K562 (cell line): ENCODE data around the gene CCNT1. TPM values are rescaled to one million over a fixed set of nuclear protein-coding genes. Genes with fewer than 3 reads are reported as not detected.

Source experiments
- E2F3 ChIP-seq: fragments of 250-450 bp; sonication (Bioruptor Pico); IDR thresholded peaks from 2 replicates; pipeline ENCODE4 v1.4.0; 2020; ENCODE audit warnings: mild to moderate bottlenecking
- ESRRB ChIP-seq: fragments of 250-450 bp; sonication (Bioruptor Pico); IDR thresholded peaks from 2 replicates; pipeline ENCODE4 v1.5.0; 2020; ENCODE audit warnings: mild to moderate bottlenecking, moderate library complexity, borderline replicate concordance
- FOXM1 ChIP-seq, 2 experiments: fragments of 450-650 bp in 1 of 2; sonication (generic) in 1 of 2; formaldehyde crosslinking in 1 of 2; IDR thresholded peaks; 2 replicates each; pipeline versions ENCODE4 v1.6.1 to v1.9.0; 2017 to 2022; ENCODE audit warnings: low read depth in 2 of 2, mild to moderate bottlenecking in 2 of 2, missing genetic modification reagents in 1 of 2, moderate library complexity in 1 of 2
- JUNB ChIP-seq: fragments of 450-650 bp; formaldehyde crosslinking; conservative IDR thresholded peaks from 2 replicates; pipeline ENCODE4 v1.4.0; 2020; ENCODE audit warnings: mild to moderate bottlenecking
- RBBP5 ChIP-seq: fragments of 200-600 bp; sonication (generic); IDR thresholded peaks from 2 replicates; pipeline ENCODE4 v1.6.1; 2012; ENCODE audit warnings: borderline replicate concordance, mild to moderate bottlenecking, low read length, control low read depth, inconsistent platforms; ENCODE audit not compliant: insufficient read depth, poor library complexity, severe bottlenecking
- SNAPC5 ChIP-seq: fragments of 250-450 bp; sonication (Bioruptor Pico); IDR thresholded peaks from 2 replicates; pipeline ENCODE4 v1.8.0; 2021; ENCODE audit warnings: moderate library complexity, mild to moderate bottlenecking, inconsistent platforms
- THAP12 ChIP-seq: fragments of 250-450 bp; sonication (Bioruptor Pico); IDR thresholded peaks from 2 replicates; pipeline ENCODE4 v1.9.0; 2021; ENCODE audit warnings: mild to moderate bottlenecking, inconsistent platforms
- TSC22D4 ChIP-seq: fragments of 450-650 bp; IDR thresholded peaks from 2 replicates; pipeline ENCODE4 v1.6.1; 2016; ENCODE audit warnings: missing genetic modification characterization, missing biosample characterization, control low read depth
- ZC3H8 ChIP-seq: fragments of 450-650 bp; IDR thresholded peaks from 2 replicates; pipeline ENCODE4 v1.6.1; 2017
- polyA plus RNA-seq, 8 experiments: library from polyadenylated mRNA; depleted of rRNA in 4 of 8; stranded (reverse) in 5 of 8; unstranded in 3 of 8; fragments of >200 nt; fragmentation: Nextera tagmentation in 2 of 8; fragmentation: Illumina TruSeq in 1 of 8; extraction: Ambion mirVana in 2 of 8; extraction: Trizol in 1 of 8; gene quantifications; 2 replicates each; pipeline versions ENCODE4 v1.2.1 to v1.2.3, GENCODE V29; 2011 to 2014; ENCODE audit warnings: inconsistent platforms in 1 of 8, missing spikeins in 1 of 8
- total RNA-seq, 7 experiments: library from RNA; depleted of rRNA in 6 of 7; stranded (reverse); fragments of >200 nt in 6 of 7; fragmentation: Illumina TruSeq in 2 of 7; extraction: Trizol in 2 of 7; gene quantifications; 2 replicates each; pipeline versions ENCODE4 v1.2.1 to v1.2.3, GENCODE V29; 2011 to 2021; ENCODE audit warnings: low replicate concordance in 1 of 7
- TF ChIP-seq, protein P1 (sequence below), 2 experiments: fragments of 450-650 bp in 1 of 2; sonication (generic) in 1 of 2; formaldehyde crosslinking; conservative IDR thresholded peaks; 2 replicates each; pipeline versions ENCODE4 v1.4.0 to v1.8.1; 2020 to 2022; ENCODE audit warnings: mild to moderate bottlenecking in 1 of 2, missing genetic modification reagents in 1 of 2
- TF ChIP-seq, protein P2 (sequence below): sonication (generic); formaldehyde crosslinking; IDR thresholded peaks from 2 replicates; pipeline ENCODE4 v1.8.0; 2023; ENCODE audit warnings: missing genetic modification reagents, mild to moderate bottlenecking, borderline replicate concordance
- TF ChIP-seq, protein P3 (sequence below), 3 experiments: fragments of 200-800 bp in 1 of 3; fragments of 250-450 bp in 1 of 3; fragments of 450-650 bp in 1 of 3; sonication (Bioruptor Pico) in 1 of 3; sonication (Bioruptor generic) in 1 of 3; formaldehyde crosslinking in 1 of 3; IDR thresholded peaks; 2 replicates each; pipeline versions ENCODE4 v1.6.1 to v1.8.0; 2016 to 2022; ENCODE audit warnings: mild to moderate bottlenecking in 2 of 3, missing genetic modification characterization in 2 of 3, missing compliant biosample characterization in 1 of 3, moderate library complexity in 1 of 3

Gene CCNT1
- total and polyA plus RNA-seq, 9 of the 15 experiments (the other 6 are each of a cell fraction or from before 2014, with no cell fraction given): 9.7 to 52.4 (median 33.4) TPM

DNA sequence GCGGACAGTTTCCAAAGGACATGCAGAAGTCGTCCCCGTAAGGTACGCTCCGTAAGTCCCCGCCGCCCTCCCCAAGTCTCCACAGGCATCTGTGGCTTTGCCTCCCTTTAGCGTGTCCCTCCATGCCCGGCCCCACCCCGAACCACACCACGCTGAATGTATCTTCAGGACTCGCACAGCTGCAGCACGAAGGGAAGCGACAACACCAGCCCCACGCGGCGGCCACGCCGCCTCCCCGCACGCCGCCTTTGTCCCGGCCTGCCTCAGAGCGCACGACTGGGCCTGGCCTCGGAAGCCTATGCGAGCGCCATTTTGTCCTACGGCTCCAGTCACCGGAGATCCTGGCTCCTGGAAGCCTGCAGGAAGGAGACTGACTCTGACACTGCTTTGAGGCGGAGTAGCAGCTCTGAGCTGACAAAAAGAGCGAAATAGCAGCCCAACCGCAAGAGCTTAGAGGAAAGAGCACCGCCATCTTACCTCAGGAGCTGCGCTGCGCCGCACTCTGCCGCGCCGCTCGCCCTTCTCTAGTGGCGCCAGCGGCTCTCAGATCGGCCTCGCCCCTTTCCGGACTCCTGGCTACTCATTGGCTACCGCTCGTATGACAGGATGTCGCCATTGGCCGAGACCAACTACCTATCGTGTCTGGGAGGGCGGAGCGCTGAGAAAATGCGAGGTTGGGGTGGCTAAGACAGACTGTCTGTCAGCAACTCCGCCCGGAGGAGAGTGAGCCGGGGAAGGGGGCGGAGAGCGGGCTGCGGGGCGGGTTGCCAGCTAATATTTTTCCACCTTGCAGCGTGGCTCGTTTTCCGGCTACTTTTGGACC lies 34.6 kb downstream of the CCNT1 start, which contains the start of gene KANSL2 (continued):
- TF ChIP-seq, protein P1, sequence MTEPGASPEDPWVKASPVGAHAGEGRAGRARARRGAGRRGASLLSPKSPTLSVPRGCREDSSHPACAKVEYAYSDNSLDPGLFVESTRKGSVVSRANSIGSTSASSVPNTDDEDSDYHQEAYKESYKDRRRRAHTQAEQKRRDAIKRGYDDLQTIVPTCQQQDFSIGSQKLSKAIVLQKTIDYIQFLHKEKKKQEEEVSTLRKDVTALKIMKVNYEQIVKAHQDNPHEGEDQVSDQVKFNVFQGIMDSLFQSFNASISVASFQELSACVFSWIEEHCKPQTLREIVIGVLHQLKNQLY (CRISPR knock-in tag; conservative IDR thresholded peaks at IDR 0.05): peak in 1 of 2 experiments; percentile 84; a peak in 1 of 4 replicates
- TF ChIP-seq, protein P2, sequence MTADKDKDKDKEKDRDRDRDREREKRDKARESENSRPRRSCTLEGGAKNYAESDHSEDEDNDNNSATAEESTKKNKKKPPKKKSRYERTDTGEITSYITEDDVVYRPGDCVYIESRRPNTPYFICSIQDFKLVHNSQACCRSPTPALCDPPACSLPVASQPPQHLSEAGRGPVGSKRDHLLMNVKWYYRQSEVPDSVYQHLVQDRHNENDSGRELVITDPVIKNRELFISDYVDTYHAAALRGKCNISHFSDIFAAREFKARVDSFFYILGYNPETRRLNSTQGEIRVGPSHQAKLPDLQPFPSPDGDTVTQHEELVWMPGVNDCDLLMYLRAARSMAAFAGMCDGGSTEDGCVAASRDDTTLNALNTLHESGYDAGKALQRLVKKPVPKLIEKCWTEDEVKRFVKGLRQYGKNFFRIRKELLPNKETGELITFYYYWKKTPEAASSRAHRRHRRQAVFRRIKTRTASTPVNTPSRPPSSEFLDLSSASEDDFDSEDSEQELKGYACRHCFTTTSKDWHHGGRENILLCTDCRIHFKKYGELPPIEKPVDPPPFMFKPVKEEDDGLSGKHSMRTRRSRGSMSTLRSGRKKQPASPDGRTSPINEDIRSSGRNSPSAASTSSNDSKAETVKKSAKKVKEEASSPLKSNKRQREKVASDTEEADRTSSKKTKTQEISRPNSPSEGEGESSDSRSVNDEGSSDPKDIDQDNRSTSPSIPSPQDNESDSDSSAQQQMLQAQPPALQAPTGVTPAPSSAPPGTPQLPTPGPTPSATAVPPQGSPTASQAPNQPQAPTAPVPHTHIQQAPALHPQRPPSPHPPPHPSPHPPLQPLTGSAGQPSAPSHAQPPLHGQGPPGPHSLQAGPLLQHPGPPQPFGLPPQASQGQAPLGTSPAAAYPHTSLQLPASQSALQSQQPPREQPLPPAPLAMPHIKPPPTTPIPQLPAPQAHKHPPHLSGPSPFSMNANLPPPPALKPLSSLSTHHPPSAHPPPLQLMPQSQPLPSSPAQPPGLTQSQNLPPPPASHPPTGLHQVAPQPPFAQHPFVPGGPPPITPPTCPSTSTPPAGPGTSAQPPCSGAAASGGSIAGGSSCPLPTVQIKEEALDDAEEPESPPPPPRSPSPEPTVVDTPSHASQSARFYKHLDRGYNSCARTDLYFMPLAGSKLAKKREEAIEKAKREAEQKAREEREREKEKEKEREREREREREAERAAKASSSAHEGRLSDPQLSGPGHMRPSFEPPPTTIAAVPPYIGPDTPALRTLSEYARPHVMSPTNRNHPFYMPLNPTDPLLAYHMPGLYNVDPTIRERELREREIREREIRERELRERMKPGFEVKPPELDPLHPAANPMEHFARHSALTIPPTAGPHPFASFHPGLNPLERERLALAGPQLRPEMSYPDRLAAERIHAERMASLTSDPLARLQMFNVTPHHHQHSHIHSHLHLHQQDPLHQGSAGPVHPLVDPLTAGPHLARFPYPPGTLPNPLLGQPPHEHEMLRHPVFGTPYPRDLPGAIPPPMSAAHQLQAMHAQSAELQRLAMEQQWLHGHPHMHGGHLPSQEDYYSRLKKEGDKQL: peak; percentile 32; the same call in 1 of the 2 replicates
- TF ChIP-seq ESRRB (CRISPR knock-in tag) (no peak), ZC3H8 (no peak), TSC22D4 (tag) (no peak), RBBP5 (peak; percentile 97), THAP12 (CRISPR knock-in tag) (peak; percentile 95), JUNB (CRISPR knock-in tag) (no peak), SNAPC5 (CRISPR knock-in tag) (no peak), E2F3 (CRISPR knock-in tag) (peak; percentile 77; the same call in 1 of the 2 replicates), FOXM1 (IDR thresholded peaks at IDR 0.05; ENCODE audit: low read depth) (no peak), FOXM1 (CRISPR knock-in tag; IDR thresholded peaks at IDR 0.05; ENCODE audit: low read depth) (0 out of 2 replicates have a peak, but pooled peaks have one; percentile 58)
- TF ChIP-seq, protein P3, sequence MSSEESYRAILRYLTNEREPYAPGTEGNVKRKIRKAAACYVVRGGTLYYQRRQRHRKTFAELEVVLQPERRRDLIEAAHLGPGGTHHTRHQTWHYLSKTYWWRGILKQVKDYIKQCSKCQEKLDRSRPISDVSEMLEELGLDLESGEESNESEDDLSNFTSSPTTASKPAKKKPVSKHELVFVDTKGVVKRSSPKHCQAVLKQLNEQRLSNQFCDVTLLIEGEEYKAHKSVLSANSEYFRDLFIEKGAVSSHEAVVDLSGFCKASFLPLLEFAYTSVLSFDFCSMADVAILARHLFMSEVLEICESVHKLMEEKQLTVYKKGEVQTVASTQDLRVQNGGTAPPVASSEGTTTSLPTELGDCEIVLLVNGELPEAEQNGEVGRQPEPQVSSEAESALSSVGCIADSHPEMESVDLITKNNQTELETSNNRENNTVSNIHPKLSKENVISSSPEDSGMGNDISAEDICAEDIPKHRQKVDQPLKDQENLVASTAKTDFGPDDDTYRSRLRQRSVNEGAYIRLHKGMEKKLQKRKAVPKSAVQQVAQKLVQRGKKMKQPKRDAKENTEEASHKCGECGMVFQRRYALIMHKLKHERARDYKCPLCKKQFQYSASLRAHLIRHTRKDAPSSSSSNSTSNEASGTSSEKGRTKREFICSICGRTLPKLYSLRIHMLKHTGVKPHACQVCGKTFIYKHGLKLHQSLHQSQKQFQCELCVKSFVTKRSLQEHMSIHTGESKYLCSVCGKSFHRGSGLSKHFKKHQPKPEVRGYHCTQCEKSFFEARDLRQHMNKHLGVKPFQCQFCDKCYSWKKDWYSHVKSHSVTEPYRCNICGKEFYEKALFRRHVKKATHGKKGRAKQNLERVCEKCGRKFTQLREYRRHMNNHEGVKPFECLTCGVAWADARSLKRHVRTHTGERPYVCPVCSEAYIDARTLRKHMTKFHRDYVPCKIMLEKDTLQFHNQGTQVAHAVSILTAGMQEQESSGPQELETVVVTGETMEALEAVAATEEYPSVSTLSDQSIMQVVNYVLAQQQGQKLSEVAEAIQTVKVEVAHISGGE (CRISPR knock-in tag; IDR thresholded peaks at IDR 0.05): no peak; a peak in 1 of 6 replicates
